H9 (cell line): ENCODE data around the gene ACP2. TPM values are rescaled to one million over a fixed set of nuclear protein-coding genes. Genes with fewer than 3 reads are reported as not detected.
A peak's percentile ranks its signal among the peaks of the same experiment; 100 is the strongest.

Experiments used
- DNase-seq: peaks from one replicate; pipeline ENCODE4 v3.0.0-alpha.2; 2017
- H2AFZ ChIP-seq: one replicate; pipeline ENCODE4 v1.6.1; 2013; ENCODE audit warnings: mild to moderate bottlenecking, low read length, control low read depth, moderate library complexity
- H2AK5ac ChIP-seq: 2 replicates; pipeline ENCODE4 v1.6.1; 2013; ENCODE audit warnings: low read length, control low read depth, mixed read lengths; ENCODE audit not compliant: insufficient read length
- H2BK120ac ChIP-seq: one replicate; pipeline ENCODE4 v1.6.1; 2013; ENCODE audit warnings: low read depth, mild to moderate bottlenecking, low read length, control low read depth, inconsistent platforms; ENCODE audit not compliant: poor library complexity, severe bottlenecking
- H2BK12ac ChIP-seq: 2 replicates; pipeline ENCODE4 v1.6.1; 2013; ENCODE audit warnings: low read length, control low read depth, mixed read lengths, low read depth; ENCODE audit not compliant: insufficient read length
- H2BK15ac ChIP-seq: 2 replicates; pipeline ENCODE4 v1.6.1; 2013; ENCODE audit warnings: low read depth, low read length, control low read depth
- H2BK20ac ChIP-seq: one replicate; pipeline ENCODE4 v1.6.1; 2013; ENCODE audit warnings: low read depth, mild to moderate bottlenecking, low read length, control low read depth, inconsistent platforms; ENCODE audit not compliant: poor library complexity, severe bottlenecking
- H2BK5ac ChIP-seq: 2 replicates; pipeline ENCODE4 v1.6.1; 2013; ENCODE audit warnings: low read length, control low read depth, mixed read lengths; ENCODE audit not compliant: insufficient read length
- H3K14ac ChIP-seq: 2 replicates; pipeline ENCODE4 v1.6.1; 2013; ENCODE audit warnings: low read length, control low read depth; ENCODE audit not compliant: insufficient read depth
- H3K18ac ChIP-seq: 2 replicates; pipeline ENCODE4 v1.6.1; 2013; ENCODE audit warnings: low read depth, mild to moderate bottlenecking, mixed read lengths, low read length, control low read depth; ENCODE audit not compliant: insufficient read length
- H3K23ac ChIP-seq: 2 replicates; pipeline ENCODE4 v1.6.1; 2013; ENCODE audit warnings: low read length, control low read depth, mixed read lengths, low read depth; ENCODE audit not compliant: insufficient read length
- H3K23me2 ChIP-seq: 2 replicates; pipeline ENCODE4 v1.6.1; 2013; ENCODE audit warnings: low read depth, mild to moderate bottlenecking, mixed read lengths, low read length, control low read depth; ENCODE audit not compliant: insufficient read length, poor library complexity, severe bottlenecking
- H3K27ac ChIP-seq: 2 replicates; pipeline ENCODE4 v1.5.1; 2013; ENCODE audit warnings: low read length, control low read depth, mixed read lengths, low read depth; ENCODE audit not compliant: insufficient read length
- H3K27me3 ChIP-seq: 2 replicates; pipeline ENCODE4 v1.6.1; 2013; ENCODE audit warnings: low read length, control low read depth, inconsistent platforms; ENCODE audit not compliant: insufficient read depth
- H3K4ac ChIP-seq: 2 replicates; pipeline ENCODE4 v1.6.1; 2013; ENCODE audit warnings: low read depth, mild to moderate bottlenecking, control low read depth, inconsistent platforms, low read length, moderate library complexity
- H3K4me1 ChIP-seq: 2 replicates; pipeline ENCODE4 v1.6.1; 2013; ENCODE audit warnings: low read length, control low read depth, inconsistent platforms; ENCODE audit not compliant: insufficient read depth
- H3K4me2 ChIP-seq: 2 replicates; pipeline ENCODE4 v1.6.1; 2013; ENCODE audit warnings: low read length, control low read depth, mixed read lengths; ENCODE audit not compliant: insufficient read length, insufficient read depth
- H3K56ac ChIP-seq: 2 replicates; pipeline ENCODE4 v1.6.1; 2013; ENCODE audit warnings: low read depth, mild to moderate bottlenecking, mixed read lengths, low read length, control low read depth; ENCODE audit not compliant: insufficient read length
- H3K79me1 ChIP-seq: 2 replicates; pipeline ENCODE4 v1.6.1; 2013; ENCODE audit warnings: low read depth, mild to moderate bottlenecking, moderate library complexity, low read length, control low read depth, inconsistent platforms; ENCODE audit not compliant: insufficient read depth, poor library complexity, severe bottlenecking
- H3K79me2 ChIP-seq: 2 replicates; pipeline ENCODE4 v1.6.1; 2013; ENCODE audit warnings: low read length, control low read depth, inconsistent platforms; ENCODE audit not compliant: insufficient read depth
- H3K9ac ChIP-seq: 2 replicates; pipeline ENCODE4 v1.6.1; 2013; ENCODE audit warnings: low read length, control low read depth, mixed read lengths; ENCODE audit not compliant: insufficient read length; ENCODE audit errors: extremely low read depth
- H3K9me3 ChIP-seq: one replicate; pipeline ENCODE4 v1.6.1; 2013; ENCODE audit warnings: low read depth, low read length, inconsistent platforms; ENCODE audit not compliant: control insufficient read depth
- H3T11ph ChIP-seq: one replicate; pipeline ENCODE4 v1.6.1; 2013; ENCODE audit warnings: mild to moderate bottlenecking, low read length, control low read depth, inconsistent platforms
- H4K20me1 ChIP-seq: one replicate; pipeline ENCODE4 v1.6.1; 2013; ENCODE audit not compliant: control insufficient read depth, insufficient read length, insufficient read depth
- H4K5ac ChIP-seq: 2 replicates; pipeline ENCODE4 v1.6.1; 2013; ENCODE audit warnings: low read depth, mild to moderate bottlenecking, mixed read lengths, low read length, control low read depth; ENCODE audit not compliant: insufficient read length
- H4K8ac ChIP-seq: replicated peaks from 2 replicates; pipeline ENCODE4 v1.6.1; 2013; ENCODE audit warnings: low read length, control low read depth, mixed read lengths, low read depth; ENCODE audit not compliant: insufficient read length
- H4K91ac ChIP-seq: 2 replicates; pipeline ENCODE4 v1.6.1; 2013; ENCODE audit warnings: low read depth, mild to moderate bottlenecking, moderate library complexity, mixed read lengths, low read length, control low read depth; ENCODE audit not compliant: insufficient read length
- H3K27ac Mint-ChIP-seq, 3 experiments: 2 replicates in 2 of 3; 3 replicates in 1 of 3; pipeline ENCODE4 v1.8.0; 2020 to 2021; ENCODE audit warnings: mixed read lengths in 3 of 3, mild to moderate bottlenecking in 1 of 3, moderate library complexity in 1 of 3
- H3K27me3 Mint-ChIP-seq: 2 replicates; pipeline ENCODE4 v1.8.0; 2021; ENCODE audit warnings: low read depth, mild to moderate bottlenecking, moderate library complexity, mixed read lengths
- H3K36me3 Mint-ChIP-seq, 3 experiments: 2 replicates in 2 of 3; 3 replicates in 1 of 3; pipeline ENCODE4 v1.8.0; 2020 to 2021; ENCODE audit warnings: low read depth in 3 of 3, mixed read lengths in 3 of 3; ENCODE audit not compliant: insufficient read depth in 1 of 3
- H3K4me1 Mint-ChIP-seq, 2 experiments: 2 replicates each; pipeline ENCODE4 v1.8.0; 2020; ENCODE audit warnings: mixed read lengths in 2 of 2
- H3K4me3 Mint-ChIP-seq, 2 experiments: 2 replicates in 1 of 2; 3 replicates in 1 of 2; pipeline ENCODE4 v1.8.0; 2020 to 2021; ENCODE audit warnings: mild to moderate bottlenecking in 2 of 2, mixed read lengths in 2 of 2, moderate library complexity in 1 of 2
- H3K9me3 Mint-ChIP-seq, 2 experiments: 2 replicates in 1 of 2; 3 replicates in 1 of 2; pipeline ENCODE4 v1.8.0; 2020; ENCODE audit warnings: mild to moderate bottlenecking in 2 of 2, mixed read lengths in 2 of 2, moderate library complexity in 1 of 2
- WGBS: extraction: QIAGEN DNeasy Blood & Tissue Kit; methylation state at CpG from one replicate; pipeline ENCODE4 v1.1.7; 2013; ENCODE audit warnings: missing lambda C conversion rate, low lambda C conversion rate, mixed read lengths; ENCODE audit not compliant: insufficient read length; ENCODE audit errors: extremely low coverage; 5-methylcytosine and 5-hydroxymethylcytosine counted together
- total RNA-seq: library from RNA; stranded (reverse); gene quantifications from 2 replicates; pipeline ENCODE4 v1.2.1, GENCODE V29; 2021
- TF ChIP-seq, protein P1 (sequence below): fragments of 200-600 bp; sonication (generic); conservative IDR thresholded peaks from 3 replicates; pipeline ENCODE4 v1.8.0; 2021; ENCODE audit warnings: antibody characterized with exemption, mild to moderate bottlenecking

Gene ACP2
- total RNA-seq, 1 experiment from 2014 or later = 29.5 TPM

DNA sequence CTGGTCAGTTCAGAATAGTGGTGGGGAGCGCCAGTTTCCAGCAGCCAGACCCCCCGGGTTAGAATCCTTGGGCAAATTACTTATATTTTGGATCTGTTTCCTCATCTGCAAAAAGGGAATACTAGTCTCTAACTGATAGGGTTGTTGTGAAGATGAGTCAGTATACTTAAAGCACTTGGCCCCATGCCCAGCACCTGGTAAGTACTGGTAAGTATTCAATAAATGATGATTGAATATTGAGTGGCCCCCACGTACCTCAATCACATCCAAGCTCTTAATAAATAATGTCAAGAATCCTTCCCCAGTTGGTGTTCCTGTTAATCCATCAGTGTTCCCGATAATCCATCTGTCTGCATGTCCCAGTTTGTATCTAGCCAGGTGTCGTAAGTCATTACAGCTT, 12.1 kb downstream of the ACP2 start:
- Mint-ChIP-seq H3K36me3 (peaks cover 3 to 70% (median 56%) of the 10 kb centered on the region in 3 experiments; a peak in 5 of 7 replicates), H3K27ac (peak overlapping the region in 1 of 3 experiments; percentile 8; a peak in 2 of 7 replicates), H3K4me3 (no peak overlapping the region), H3K4me1 (peaks cover 0 to 9% of the 10 kb centered on the region in 2 experiments; a peak in 3 of 4 replicates), H3K27me3 (no peaks in the 10 kb centered on the region), H3K9me3 (no peaks in the 10 kb centered on the region)
- H4K5ac ChIP-seq = no peak overlapping the region
- H3K79me2 ChIP-seq = no peaks in the 10 kb centered on the region
- no peak overlapping the region for H4K91ac ChIP-seq
- H3K14ac ChIP-seq = no peak overlapping the region
- H2AK5ac ChIP-seq = no peak overlapping the region
- H3K27me3 ChIP-seq = no peaks in the 10 kb centered on the region
- H3K56ac ChIP-seq = no peak overlapping the region
- no peaks in the 10 kb centered on the region for H3K4me1 ChIP-seq
- DNase-seq = no peak
- no peaks in the 10 kb centered on the region for H4K20me1 ChIP-seq
- no peak overlapping the region for H2BK20ac ChIP-seq
- H2BK120ac ChIP-seq = no peak overlapping the region
- H3T11ph ChIP-seq = no peak overlapping the region
- H2BK12ac ChIP-seq = no peak overlapping the region
- H3K4me2 ChIP-seq = no peak overlapping the region
- H3K9me3 ChIP-seq = no peaks in the 10 kb centered on the region
- no peak overlapping the region for H2BK5ac ChIP-seq
- H4K8ac ChIP-seq = no peak overlapping the region
- H2AFZ ChIP-seq = no peak overlapping the region
- H3K4ac ChIP-seq = no peak overlapping the region
- no peaks in the 10 kb centered on the region for H3K23me2 ChIP-seq
- no peak overlapping the region for H3K23ac ChIP-seq
- H3K18ac ChIP-seq = no peak overlapping the region
- H2BK15ac ChIP-seq = no peak overlapping the region
- H3K27ac ChIP-seq = no peak overlapping the region
- TF ChIP-seq, protein P1, sequence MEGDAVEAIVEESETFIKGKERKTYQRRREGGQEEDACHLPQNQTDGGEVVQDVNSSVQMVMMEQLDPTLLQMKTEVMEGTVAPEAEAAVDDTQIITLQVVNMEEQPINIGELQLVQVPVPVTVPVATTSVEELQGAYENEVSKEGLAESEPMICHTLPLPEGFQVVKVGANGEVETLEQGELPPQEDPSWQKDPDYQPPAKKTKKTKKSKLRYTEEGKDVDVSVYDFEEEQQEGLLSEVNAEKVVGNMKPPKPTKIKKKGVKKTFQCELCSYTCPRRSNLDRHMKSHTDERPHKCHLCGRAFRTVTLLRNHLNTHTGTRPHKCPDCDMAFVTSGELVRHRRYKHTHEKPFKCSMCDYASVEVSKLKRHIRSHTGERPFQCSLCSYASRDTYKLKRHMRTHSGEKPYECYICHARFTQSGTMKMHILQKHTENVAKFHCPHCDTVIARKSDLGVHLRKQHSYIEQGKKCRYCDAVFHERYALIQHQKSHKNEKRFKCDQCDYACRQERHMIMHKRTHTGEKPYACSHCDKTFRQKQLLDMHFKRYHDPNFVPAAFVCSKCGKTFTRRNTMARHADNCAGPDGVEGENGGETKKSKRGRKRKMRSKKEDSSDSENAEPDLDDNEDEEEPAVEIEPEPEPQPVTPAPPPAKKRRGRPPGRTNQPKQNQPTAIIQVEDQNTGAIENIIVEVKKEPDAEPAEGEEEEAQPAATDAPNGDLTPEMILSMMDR = no peak
- no peaks in the 10 kb centered on the region for H3K79me1 ChIP-seq
- no CpG with 5 or more reads among the region's 5 CpGs for whole genome bisulfite sequencing
- H3K9ac ChIP-seq = no peak overlapping the region
